H1 (cell line): ENCODE measurements around the gene TTC28. TPM values are rescaled to one million over a fixed set of nuclear protein-coding genes. Genes with fewer than 3 reads are reported as not detected.

Experiments used
- CTCF ChIA-PET: fragments of 300-600 bp; sonication (Branson Sonifier 250); formaldehyde crosslinking; loops from one replicate; lab custom pipeline; 2021; ENCODE audit not compliant: partially characterized antibody; lab: Charles Lee
- POLR2A ChIA-PET: fragments of 300-600 bp; sonication (Branson Sonifier 250); formaldehyde crosslinking; loops from one replicate; lab custom pipeline; 2021; ENCODE audit warnings: inconsistent platforms; ENCODE audit not compliant: partially characterized antibody; lab: Charles Lee
- DNase-seq, 2 experiments: peaks; one replicate each; pipeline versions ENCODE4 v3.0.0 to v3.0.0-alpha.2; 2010 to 2022; ENCODE audit warnings: low spot score in 2 of 2, low read depth in 1 of 2, mixed read lengths in 1 of 2
- FAIRE-seq: peaks from 2 replicates; lab custom pipeline; 2011; peaks lifted over from hg19 to GRCh38; lab: Jason Lieb, UNC
- H2AFZ ChIP-seq: 2 replicates; pipeline ENCODE4 v1.8.1; 2012; ENCODE audit warnings: low read length, inconsistent platforms
- H2AK5ac ChIP-seq: 2 replicates; pipeline ENCODE4 v1.6.1; 2013; ENCODE audit warnings: low read depth, low read length
- H2BK120ac ChIP-seq: replicated peaks from 2 replicates; pipeline ENCODE3; 2013; ENCODE audit warnings: low read depth, low read length, inconsistent platforms
- H2BK12ac ChIP-seq: 2 replicates; pipeline ENCODE4 v1.6.1; 2013; ENCODE audit warnings: low read depth, low read length
- H2BK15ac ChIP-seq: 2 replicates; pipeline ENCODE4 v1.6.1; 2013; ENCODE audit warnings: low read length
- H2BK20ac ChIP-seq: 2 replicates; pipeline ENCODE4 v1.6.1; 2013; ENCODE audit warnings: low read length
- H2BK5ac ChIP-seq: 2 replicates; pipeline ENCODE4 v1.6.1; 2013; ENCODE audit warnings: low read depth, low read length
- H3K14ac ChIP-seq: 2 replicates; pipeline ENCODE4 v1.6.1; 2013; ENCODE audit warnings: inconsistent platforms; ENCODE audit not compliant: insufficient read length
- H3K18ac ChIP-seq: 2 replicates; pipeline ENCODE4 v1.6.1; 2013; ENCODE audit warnings: low read length; ENCODE audit errors: extremely low read depth
- H3K23ac ChIP-seq: 2 replicates; pipeline ENCODE4 v1.6.1; 2013; ENCODE audit warnings: inconsistent platforms; ENCODE audit not compliant: insufficient read length
- H3K23me2 ChIP-seq: 2 replicates; pipeline ENCODE4 v1.6.1; 2013; ENCODE audit warnings: low read depth, low read length
- H3K27ac ChIP-seq: 2 replicates; pipeline ENCODE4 v1.6.1; 2011; ENCODE audit warnings: low read depth, low read length, inconsistent platforms
- H3K27me3 ChIP-seq, 4 experiments: replicated peaks in 1 of 4; 1 replicate in 1 of 4; 2 replicates in 3 of 4; pipeline versions ENCODE4 v1.6.1 to v1.8.1; 2011 to 2013; ENCODE audit warnings: low read length in 3 of 4, mild to moderate bottlenecking in 3 of 4, inconsistent platforms in 2 of 4, mixed read lengths in 2 of 4, moderate library complexity in 1 of 4; ENCODE audit not compliant: control insufficient read depth in 3 of 4, insufficient read depth in 3 of 4; ENCODE audit errors: extremely low read depth in 1 of 4
- H3K36me3 ChIP-seq, 4 experiments: 2 replicates each; pipeline versions ENCODE4 v1.6.1 to v1.8.1; 2011 to 2013; ENCODE audit warnings: mild to moderate bottlenecking in 4 of 4, low read length in 3 of 4, moderate library complexity in 2 of 4, control low read depth in 1 of 4, inconsistent platforms in 1 of 4; ENCODE audit not compliant: insufficient read depth in 4 of 4, control insufficient read depth in 2 of 4
- H3K4ac ChIP-seq: replicated peaks from 2 replicates; pipeline ENCODE3; 2013; ENCODE audit warnings: low read length, low read depth, mixed read lengths, inconsistent platforms; ENCODE audit not compliant: insufficient read length
- H3K4me1 ChIP-seq, 4 experiments: replicated peaks in 1 of 4; 1 replicate in 1 of 4; 2 replicates in 3 of 4; pipeline versions ENCODE4 v1.6.1 to v1.8.1; 2011 to 2013; ENCODE audit warnings: low read length in 3 of 4, inconsistent platforms in 2 of 4, mixed read lengths in 1 of 4; ENCODE audit not compliant: insufficient read depth in 4 of 4, control insufficient read depth in 3 of 4
- H3K4me2 ChIP-seq, 2 experiments: 2 replicates each; pipeline versions ENCODE4 v1.6.1 to v1.8.1; 2011 to 2013; ENCODE audit warnings: low read depth in 2 of 2, low read length in 2 of 2, control low read depth in 1 of 2, inconsistent platforms in 1 of 2, mild to moderate bottlenecking in 1 of 2; ENCODE audit not compliant: insufficient read depth in 1 of 2
- H3K4me3 ChIP-seq, 4 experiments: fragments of 200-600, 300-600 bp in 1 of 4; sonication (generic), shearing (Covaris generic), sonication (Bioruptor Twin) in 1 of 4; 2 replicates each; pipeline versions ENCODE4 v1.5.1 to v1.8.1; 2011 to 2016; ENCODE audit warnings: low read length in 4 of 4, low read depth in 3 of 4, control low read depth in 2 of 4, inconsistent platforms in 2 of 4, mild to moderate bottlenecking in 2 of 4, mixed read lengths in 1 of 4, moderate library complexity in 1 of 4; ENCODE audit not compliant: insufficient read depth in 2 of 4; ENCODE audit errors: extremely low read depth in 1 of 4
- H3K56ac ChIP-seq: replicated peaks from 2 replicates; pipeline ENCODE3; 2013; ENCODE audit warnings: low read depth, mild to moderate bottlenecking, mixed read lengths, low read length, inconsistent platforms; ENCODE audit not compliant: insufficient read length
- H3K79me1 ChIP-seq: 2 replicates; pipeline ENCODE4 v1.6.1; 2013; ENCODE audit warnings: low read depth, low read length, control low read depth
- H3K79me2 ChIP-seq, 2 experiments: 2 replicates each; pipeline versions ENCODE4 v1.6.1 to v1.8.1; 2012 to 2013; ENCODE audit warnings: low read length in 2 of 2, mild to moderate bottlenecking in 2 of 2, inconsistent platforms in 1 of 2; ENCODE audit not compliant: insufficient read depth in 2 of 2, control insufficient read depth in 1 of 2
- H3K9ac ChIP-seq, 4 experiments: replicated peaks in 1 of 4; 1 replicate in 1 of 4; 2 replicates in 3 of 4; pipeline versions ENCODE4 v1.6.1 to v1.8.1; 2011 to 2013; ENCODE audit warnings: low read depth in 3 of 4, low read length in 3 of 4, control low read depth in 2 of 4, mild to moderate bottlenecking in 2 of 4, moderate library complexity in 2 of 4, inconsistent platforms in 1 of 4; ENCODE audit errors: extremely low read depth in 1 of 4
- H3K9me3 ChIP-seq, 2 experiments: 2 replicates each; pipeline versions ENCODE4 v1.6.1 to v1.8.1; 2012 to 2013; ENCODE audit warnings: mild to moderate bottlenecking in 2 of 2, moderate library complexity in 2 of 2, control low read depth in 1 of 2, inconsistent platforms in 1 of 2, low read depth in 1 of 2, low read length in 1 of 2, mixed read lengths in 1 of 2; ENCODE audit not compliant: insufficient read depth in 2 of 2
- H4K20me1 ChIP-seq, 2 experiments: replicated peaks in 1 of 2; 2 replicates each; pipeline versions ENCODE3 to v1.8.1; 2011 to 2013; ENCODE audit warnings: inconsistent platforms in 2 of 2, low read length in 2 of 2, mild to moderate bottlenecking in 1 of 2; ENCODE audit not compliant: insufficient read depth in 2 of 2, control insufficient read depth in 1 of 2
- H4K5ac ChIP-seq: 2 replicates; pipeline ENCODE4 v1.6.1; 2013; ENCODE audit warnings: low read length, low read depth, mixed read lengths, inconsistent platforms; ENCODE audit not compliant: insufficient read length
- H4K8ac ChIP-seq: 2 replicates; pipeline ENCODE4 v1.8.0; 2013; ENCODE audit warnings: mild to moderate bottlenecking, moderate library complexity, low read length, inconsistent platforms; ENCODE audit not compliant: insufficient read depth; ENCODE audit errors: extremely low read depth
- H4K91ac ChIP-seq: replicated peaks from 2 replicates; pipeline ENCODE3; 2013; ENCODE audit warnings: low read length, mixed read lengths, inconsistent platforms; ENCODE audit not compliant: insufficient read length
- CHD1 ChIP-seq: IDR thresholded peaks from 2 replicates; pipeline ENCODE4 v1.6.1; 2012; ENCODE audit warnings: low read depth, low read length, improper control_type of control experiment
- CTBP2 ChIP-seq: IDR thresholded peaks from 2 replicates; pipeline ENCODE4 v1.7.0; 2011; ENCODE audit warnings: borderline replicate concordance, mild to moderate bottlenecking, moderate library complexity, mixed read lengths, low read length; ENCODE audit not compliant: insufficient read depth, insufficient read length
- FOSL1 ChIP-seq: IDR thresholded peaks from 2 replicates; pipeline ENCODE4 v1.6.1; 2011; ENCODE audit warnings: mild to moderate bottlenecking, low read depth, low read length, moderate library complexity; ENCODE audit not compliant: insufficient read depth
- HDAC6 ChIP-seq: IDR thresholded peaks from one replicate; pipeline ENCODE4 v1.7.1; 2012; ENCODE audit warnings: low read depth, mild to moderate bottlenecking, inconsistent platforms, low read length, moderate library complexity
- KDM5A ChIP-seq: fragments of 200-600 bp; IDR thresholded peaks from 2 replicates; pipeline ENCODE4 v1.7.1; 2012; ENCODE audit warnings: mild to moderate bottlenecking, low read length, inconsistent platforms, mixed read lengths
- NRF1 ChIP-seq: IDR thresholded peaks from 2 replicates; pipeline ENCODE4 v1.6.1; 2011; ENCODE audit warnings: mild to moderate bottlenecking, low read depth, low read length, improper control_type of control experiment
- RXRA ChIP-seq: IDR thresholded peaks from 2 replicates; pipeline ENCODE4 v1.6.1; 2011; ENCODE audit warnings: low read depth, mild to moderate bottlenecking, low read length, moderate library complexity; ENCODE audit not compliant: insufficient read depth
- SAP30 ChIP-seq: fragments of 300-600 bp; sonication (generic); IDR thresholded peaks from 2 replicates; pipeline ENCODE4 v1.7.1; 2012; ENCODE audit warnings: low read length, moderate library complexity, mild to moderate bottlenecking, inconsistent platforms; ENCODE audit not compliant: insufficient read depth, insufficient replicate concordance
- SIX5 ChIP-seq: IDR thresholded peaks from 2 replicates; pipeline ENCODE4 v1.6.1; 2011; ENCODE audit warnings: mild to moderate bottlenecking, low read depth, low read length
- TAF7 ChIP-seq: optimal IDR thresholded peaks from 2 replicates; pipeline ENCODE3; 2011; ENCODE audit warnings: low read depth, mild to moderate bottlenecking, inconsistent platforms, low read length, moderate library complexity, borderline replicate concordance
- TBP ChIP-seq: IDR thresholded peaks from 2 replicates; pipeline ENCODE4 v1.6.1; 2011; ENCODE audit warnings: low read depth, low read length, improper control_type of control experiment
- TEAD4 ChIP-seq: IDR thresholded peaks from 2 replicates; pipeline ENCODE4 v1.6.1; 2012; ENCODE audit warnings: low read depth, low read length, inconsistent platforms, mixed read lengths
- WGBS, 2 experiments: shearing (Covaris generic) in 1 of 2; methylation state at CpG; one replicate each; pipeline versions ENCODE4 v1.1.6 to v1.1.7; 2013 to 2015; ENCODE audit warnings: low lambda C conversion rate in 2 of 2, mixed read lengths in 2 of 2, inconsistent platforms in 1 of 2, low coverage in 1 of 2, missing lambda C conversion rate in 1 of 2; ENCODE audit not compliant: insufficient replicate concordance in 2 of 2, insufficient coverage in 1 of 2, insufficient read length in 1 of 2; ENCODE audit errors: extremely low coverage in 1 of 2, missing lambda C conversion rate in 1 of 2; 5-methylcytosine and 5-hydroxymethylcytosine counted together
- polyA plus RNA-seq, 7 experiments: library from polyadenylated mRNA; depleted of rRNA in 3 of 7; stranded (reverse) in 5 of 7; unstranded in 2 of 7; fragments of >200 nt in 5 of 7; fragments of 200-250 nt in 2 of 7; gene quantifications; 1 replicate in 5 of 7; 2 replicates in 1 of 7; 4 replicates in 1 of 7; pipeline versions ENCODE4 v1.2.1 to v1.2.3, GENCODE V29; 2011 to 2013; ENCODE audit warnings: missing spikeins in 2 of 7, mixed read lengths in 2 of 7
- total RNA-seq: library from RNA; stranded (reverse); fragmentation: NEBNext Ultra II Directional; extraction: Animal tissue kit (Norgen Biotek cat#: 25700); gene quantifications from 2 replicates; pipeline ENCODE4 v1.2.1, GENCODE V29; 2021

TTC28 gene
- total and polyA plus RNA-seq, 2 of the 8 experiments (the other 6 are each of a cell fraction or from before 2014, with no cell fraction given), result 2.6 to 12.6 TPM

DNA sequence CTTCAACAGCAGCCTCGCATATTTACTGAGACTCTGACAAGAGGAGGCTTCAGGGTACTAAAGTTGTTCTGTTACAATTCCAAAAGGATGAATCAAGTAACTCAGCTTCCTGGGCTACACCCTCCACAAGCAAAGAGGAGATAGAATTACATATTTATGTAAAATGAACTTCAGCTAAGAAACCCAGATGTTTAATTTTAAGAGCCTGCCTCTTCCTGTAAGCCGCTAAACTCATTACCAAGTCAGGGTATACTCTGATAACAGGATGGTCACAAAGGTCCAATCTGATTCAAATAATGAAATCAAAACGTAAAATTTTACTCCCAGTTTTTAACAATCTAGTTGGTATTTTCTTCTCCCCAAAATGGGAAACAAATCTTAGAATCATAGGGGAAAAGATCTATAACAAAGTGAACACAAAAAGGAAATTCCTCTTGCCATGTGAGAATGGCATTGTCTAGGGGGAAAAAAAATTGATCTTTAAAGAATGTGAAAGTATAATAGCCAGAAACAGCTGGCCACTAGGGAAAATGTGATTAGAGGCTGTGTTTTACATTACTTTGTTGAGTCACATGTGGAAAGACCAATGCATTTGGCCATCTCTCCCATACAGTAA lies 31.0 kb upstream of the TTC28 start:
- 93% methylated on average over 3 of the region's 3 CpGs; no CpG with 5 or more reads in 1 of the 2 experiments for WGBS, 2 experiments
- H3K79me1 ChIP-seq, result no peaks in the 10 kb centered on the region
- H2AK5ac ChIP-seq, result no peak overlapping the region
- FAIRE-seq (no peak), DNase-seq (no peak)
- no peak overlapping the region for H2BK12ac ChIP-seq
- H3K18ac ChIP-seq, result no peak overlapping the region
- H2AFZ ChIP-seq, result no peak overlapping the region
- no peak overlapping the region for H2BK5ac ChIP-seq
- H3K9me3 ChIP-seq, result no peaks in the 10 kb centered on the region
- no peak overlapping the region for H3K14ac ChIP-seq
- H3K9ac ChIP-seq, result no peak overlapping the region
- ChIA-PET POLR2A (no interaction called here), CTCF (no interaction called here)
- no peak overlapping the region for H3K27ac ChIP-seq
- H3K27me3 ChIP-seq, result no peaks in the 10 kb centered on the region
- no peak overlapping the region for H3K23ac ChIP-seq
- H3K4me2 ChIP-seq, result no peak overlapping the region
- H4K91ac ChIP-seq, result no peak overlapping the region
- no peak overlapping the region for H3K4me3 ChIP-seq
- no peak overlapping the region for H2BK120ac ChIP-seq
- H3K4me1 ChIP-seq, result no peaks in the 10 kb centered on the region
- peaks cover 0 to 2% of the 10 kb centered on the region in 2 experiments for H4K20me1 ChIP-seq
- TF ChIP-seq SAP30 (no peak), RXRA (no peak), NRF1 (no peak), CTBP2 (no peak), CHD1 (no peak), TEAD4 (no peak), KDM5A (no peak), FOSL1 (no peak), TBP (no peak), HDAC6 (no peak), SIX5 (no peak), TAF7 (no peak)
- H4K8ac ChIP-seq, result no peak overlapping the region
- H2BK15ac ChIP-seq, result no peak overlapping the region
- H3K79me2 ChIP-seq, result no peaks in the 10 kb centered on the region
- peaks cover 0 to 45% (median 21%) of the 10 kb centered on the region in 4 experiments; a peak in 7 of 8 replicates for H3K36me3 ChIP-seq
- no peak overlapping the region for H2BK20ac ChIP-seq
- no peak overlapping the region for H3K56ac ChIP-seq
- no peak overlapping the region for H3K4ac ChIP-seq
- no peaks in the 10 kb centered on the region for H3K23me2 ChIP-seq
- no peak overlapping the region for H4K5ac ChIP-seq
